GM19023 (cell line): Measurements from ENCODE around the gene TFCP2.

Experiments
- ATAC-seq: cut with Tn5 transposase; IDR thresholded peaks from one replicate; pipeline ENCODE4 v1.9.1; 2021; ENCODE audit warnings: mild to moderate bottlenecking, moderate library complexity; ENCODE audit not compliant: unreplicated experiment

Gene TFCP2

DNA sequence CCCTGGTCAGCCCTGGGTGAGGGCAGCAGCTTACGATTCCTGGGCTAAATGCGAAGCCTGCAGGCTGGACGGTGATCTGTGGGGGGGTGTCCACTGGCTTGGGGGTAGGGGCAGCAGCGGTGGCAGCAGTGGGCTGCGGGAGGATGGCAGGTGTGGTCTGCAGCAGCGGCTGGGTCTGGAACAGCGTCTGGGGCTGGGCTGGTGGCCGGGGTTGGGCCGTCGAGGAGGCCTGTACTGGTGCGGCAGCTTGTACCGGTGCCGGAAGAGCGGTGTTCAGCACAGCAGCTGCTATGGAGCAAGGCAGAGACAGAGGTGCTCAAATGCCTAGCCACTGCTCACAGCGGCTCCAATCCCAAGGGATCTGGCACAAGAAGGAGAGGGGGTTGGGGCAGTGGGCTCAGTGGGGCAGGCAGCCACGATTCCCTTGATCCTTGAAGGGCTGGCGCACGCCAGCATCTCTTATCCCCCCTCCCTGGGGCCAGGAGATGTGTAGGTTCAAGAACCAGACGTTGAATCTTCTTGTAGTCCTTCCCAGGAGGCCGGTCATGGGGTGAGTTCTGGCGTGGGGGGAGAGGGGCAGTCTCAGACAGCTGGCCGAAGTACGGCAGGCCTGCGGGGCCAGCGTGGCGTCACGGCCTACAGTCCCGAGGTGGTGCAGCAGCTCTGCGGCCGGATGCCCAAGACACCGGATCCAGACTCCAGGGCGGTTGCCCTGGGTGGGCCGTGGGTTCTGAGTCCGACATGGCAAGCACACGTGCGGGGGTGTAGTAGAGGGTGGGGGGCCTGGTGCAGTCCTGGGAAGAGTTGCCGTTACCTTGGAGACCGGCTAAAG lies 25.0 kb upstream of the TFCP2 start:
- no peak for ATAC-seq

- ATAC-seq = no peak
Measured at GRCh38 chr12:51196547-51196946, 23.6 kb upstream of the TFCP2 start.

DNA sequence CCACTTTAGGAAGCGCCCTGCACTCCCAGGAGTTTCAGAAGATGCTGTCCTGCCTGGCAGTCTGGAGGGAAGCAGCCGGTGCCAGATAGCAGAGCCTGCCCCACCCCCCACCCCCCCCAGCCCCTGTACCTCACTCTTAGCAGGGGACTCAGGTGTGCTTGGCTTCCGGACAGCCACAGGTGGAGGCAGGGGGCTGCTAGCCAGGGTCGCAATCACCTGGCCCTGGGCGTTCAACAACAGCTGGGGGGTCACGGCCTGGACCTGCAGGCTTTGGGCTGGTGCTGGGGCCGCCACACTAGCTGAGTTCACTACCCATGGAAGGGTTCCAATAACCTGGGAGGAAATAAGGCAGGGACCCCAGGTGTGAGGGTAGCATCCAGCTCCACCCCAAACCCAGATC lies 22.9 kb upstream of the TFCP2 start:
- ATAC-seq = no peak

GRCh38 chr12:51192284-51192671 lies 19.3 kb upstream of the TFCP2 start:
- ATAC-seq = no peak

GRCh38 chr12:51191516-51192283 lies 18.8 kb upstream of the TFCP2 start:
- ATAC-seq = no peak

GRCh38 chr12:51190820-51191219 lies 17.9 kb upstream of the TFCP2 start:
- ATAC-seq = no peak

DNA sequence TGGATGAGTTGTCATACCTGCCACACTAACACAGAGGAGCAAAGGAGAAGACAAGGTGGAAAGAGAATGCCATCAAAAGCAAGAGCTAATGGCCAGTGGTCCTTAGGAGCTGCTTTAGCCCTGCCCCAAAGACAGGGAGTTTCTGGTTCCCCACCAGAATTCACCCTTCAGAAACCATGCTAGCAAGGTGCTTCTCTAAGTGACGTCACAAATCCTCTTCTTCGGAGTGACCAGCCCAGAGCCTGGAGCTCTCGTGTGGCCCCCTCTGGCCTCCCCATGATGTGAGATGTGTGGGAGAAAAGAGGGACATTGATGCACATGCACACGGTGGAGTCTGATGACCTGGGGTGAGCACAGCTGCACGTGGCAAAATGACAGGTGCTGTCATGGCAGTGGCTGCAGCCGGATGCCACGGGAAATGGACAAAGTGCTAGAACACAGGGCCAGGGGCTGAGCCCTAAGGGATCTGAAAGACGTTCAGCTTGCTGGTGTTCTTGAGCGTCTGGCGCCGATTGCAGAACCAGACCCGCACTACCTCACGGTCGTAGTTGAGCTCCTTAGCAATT lies 16.9 kb upstream of the TFCP2 start:
- ATAC-seq = no peak

DNA sequence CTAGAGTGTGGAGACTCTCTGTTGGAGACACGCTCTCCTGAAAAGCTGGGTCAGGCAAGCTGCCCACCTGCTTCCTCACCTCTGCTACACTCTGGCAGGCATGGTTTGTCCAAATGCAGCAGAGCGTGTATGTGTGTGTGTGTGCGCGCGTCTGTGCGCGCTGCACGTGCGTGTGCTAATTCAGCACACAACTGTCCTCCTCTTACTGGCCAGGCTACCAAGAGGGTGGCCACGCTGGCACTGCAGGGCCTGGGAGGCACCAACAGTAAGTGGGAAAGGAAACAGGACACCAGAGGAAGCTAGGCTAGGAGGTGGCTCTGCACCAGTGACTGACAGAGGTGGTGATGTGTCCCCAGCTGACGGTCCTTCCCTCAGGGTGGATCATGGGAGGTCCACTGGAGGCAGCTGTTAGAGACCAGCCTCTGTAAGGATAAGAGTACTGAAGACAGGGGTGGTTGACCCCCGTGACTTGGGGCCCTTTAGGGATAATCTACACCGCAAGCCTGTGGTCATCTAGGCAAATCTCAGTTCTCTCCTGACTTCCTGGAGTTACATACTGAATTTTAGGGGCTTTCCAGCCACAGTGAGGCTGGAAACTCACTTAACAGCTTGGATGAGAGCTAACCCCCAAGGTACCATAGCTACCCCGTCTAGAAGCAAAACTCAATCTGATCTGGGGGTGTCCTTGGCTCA lies 15.6 kb upstream of the TFCP2 start:
- ATAC-seq = peak; percentile 57

DNA sequence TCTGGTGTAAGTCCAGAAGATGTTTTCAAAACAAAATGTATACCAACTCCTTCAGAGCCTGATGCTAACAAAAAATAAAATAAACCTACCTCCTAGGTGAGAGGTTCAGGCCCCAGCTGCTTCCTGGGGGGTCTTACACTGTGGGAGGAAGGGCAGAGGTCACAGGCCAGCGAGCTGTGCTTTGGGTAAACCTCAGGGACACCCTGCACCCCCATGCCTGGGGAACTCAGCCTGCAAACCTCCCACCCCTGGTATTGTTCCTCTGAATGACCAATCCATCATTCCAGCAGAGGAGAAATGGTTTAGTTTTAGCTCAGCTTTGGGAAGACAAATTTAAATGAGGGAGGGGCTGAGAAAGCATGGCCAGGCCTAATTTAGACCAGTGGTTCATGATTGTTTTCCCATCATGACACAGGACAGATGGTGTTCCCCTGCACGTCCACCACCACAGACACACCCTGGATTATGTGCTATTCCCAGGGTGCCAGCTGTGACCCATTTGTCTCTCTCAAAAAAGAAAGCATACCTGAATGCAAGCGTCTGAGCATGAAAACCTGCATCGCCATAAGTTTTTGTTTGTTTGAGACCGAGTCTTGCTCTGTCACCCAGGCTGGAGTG lies 14.5 kb upstream of the TFCP2 start:
- ATAC-seq = no peak

- ATAC-seq = no peak
Measured at GRCh38 chr12:51186465-51187085, 13.6 kb upstream of the TFCP2 start.

GRCh38 chr12:51185171-51185717 lies 12.3 kb upstream of the TFCP2 start:
- ATAC-seq = no peak

- ATAC-seq = no peak
Measured at GRCh38 chr12:51183816-51184215, 10.9 kb upstream of the TFCP2 start.

DNA sequence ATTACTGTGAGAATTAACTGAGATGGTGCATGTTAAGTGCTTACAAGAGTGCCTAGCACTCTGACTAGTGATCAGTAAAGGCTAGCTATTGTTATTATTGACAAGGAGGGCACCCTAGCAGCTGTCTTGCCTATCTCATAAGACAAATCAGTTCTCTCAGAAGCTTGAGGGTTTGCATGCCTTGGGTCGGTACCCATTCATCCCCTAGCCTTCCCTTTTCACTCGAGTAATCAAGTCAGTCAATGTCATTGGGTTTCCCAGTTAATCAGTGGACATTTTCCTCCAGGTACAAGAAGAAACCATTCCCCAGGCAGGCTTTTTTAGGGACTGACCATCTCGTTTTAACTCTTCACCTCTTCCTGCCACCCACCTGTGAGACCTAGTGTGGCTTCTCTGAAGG lies 10.4 kb upstream of the TFCP2 start:
- no peak for ATAC-seq

DNA sequence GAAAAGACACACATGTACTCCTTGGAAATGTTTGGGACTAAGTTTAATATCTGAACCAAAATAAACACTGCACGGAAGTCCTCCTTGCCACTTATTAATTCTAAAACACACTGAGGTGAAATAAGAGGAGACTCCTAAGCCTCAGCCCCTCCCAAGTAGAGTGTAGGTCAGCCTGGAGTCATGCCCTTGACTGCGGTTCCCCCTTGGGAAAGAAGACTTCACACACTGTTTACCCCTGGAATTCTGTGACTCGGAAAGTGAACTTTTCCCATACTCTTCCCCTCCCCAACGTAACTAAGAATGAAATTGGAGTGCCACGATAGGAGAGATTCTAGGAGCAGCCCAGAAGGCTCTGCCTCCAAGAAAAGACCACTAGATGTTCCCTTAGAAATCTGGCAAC lies 8.6 kb upstream of the TFCP2 start:
- no peak for ATAC-seq

DNA sequence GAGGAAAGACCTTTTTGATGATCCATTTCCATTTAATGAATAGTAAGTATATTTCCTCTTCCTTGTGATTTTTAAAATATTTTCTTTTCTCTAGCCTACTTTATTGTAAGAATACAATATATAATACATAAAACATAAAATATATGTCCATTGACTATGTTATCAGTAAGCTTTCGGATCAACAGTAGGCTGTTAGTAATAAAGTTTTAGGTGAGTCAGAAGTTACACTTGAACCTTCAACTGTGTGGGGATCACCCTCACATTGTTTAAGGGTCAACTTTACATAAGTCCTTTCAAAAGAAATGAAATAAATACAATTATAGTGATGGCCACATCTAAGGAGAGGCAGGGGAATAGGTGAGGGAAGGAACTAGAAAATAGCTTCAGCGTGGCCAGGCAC lies 5.0 kb upstream of the TFCP2 start:
- no peak for ATAC-seq

GRCh38 chr12:51174501-51174900 lies 1.6 kb upstream of the TFCP2 start:
- no peak for ATAC-seq

GRCh38 chr12:51171884-51172514 lies 936 bp downstream of the TFCP2 start:
- peak; percentile 1 for ATAC-seq

DNA sequence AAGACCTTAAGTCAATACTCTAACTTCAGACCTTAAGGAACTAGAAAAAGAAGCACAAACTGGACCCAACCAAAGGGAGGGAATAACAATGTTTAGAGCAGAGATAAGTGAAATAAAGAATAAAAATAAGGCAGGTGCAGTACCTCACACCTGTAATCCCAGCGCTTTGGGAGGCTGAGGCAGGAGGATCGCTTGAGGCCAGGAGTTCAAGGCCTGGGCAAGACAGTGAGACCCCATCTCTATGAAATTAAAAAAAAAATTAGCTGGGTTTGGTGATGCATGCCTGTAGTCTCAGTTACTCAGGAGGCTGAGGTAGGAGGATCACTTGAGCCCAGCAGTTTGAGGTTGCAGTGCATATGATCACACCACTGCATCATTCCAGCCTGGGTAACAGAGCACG lies 9.1 kb downstream of the TFCP2 start:
- no peak for ATAC-seq

GRCh38 chr12:51162217-51162616 lies 10.7 kb downstream of the TFCP2 start:
- no peak for ATAC-seq
